Hematopoietic multipotent progenitor cell treated with erythropoietin and hydrocortisone succinate and interleukin-3 and kit ligand, for 15 days (in vitro differentiated cells): Measurements from ENCODE around the gene TRPC3.

ENCODE experiments used
- DNase-seq: peaks from one replicate; pipeline ENCODE4 v3.0.0-alpha.2; 2015; ENCODE audit warnings: low spot score

TRPC3 gene

GRCh38 chr4:121951521-121952110, at the start of gene TRPC3:
Gene TRPC3, minus strand, starts transcription at chr4:121952060. Its CDS starts 380 bp downstream, at chr4:121951680.
- no peak for DNase-seq

- DNase-seq: no peak
These were observed 49.0 kb upstream of the TRPC3 start for GRCh38 chr4:122000849-122001248.

GRCh38 chr4:121998024-121998423, 46.2 kb upstream of the TRPC3 start:
- no peak for DNase-seq

- DNase-seq: no peak
These were observed 44.1 kb upstream of the TRPC3 start for GRCh38 chr4:121995790-121996537.

GRCh38 chr4:121991968-121992367, 40.1 kb upstream of the TRPC3 start:
- no peak for DNase-seq

GRCh38 chr4:121990489-121990888, 38.6 kb upstream of the TRPC3 start:
- DNase-seq: no peak

- DNase-seq: no peak
These were observed 37.9 kb upstream of the TRPC3 start for GRCh38 chr4:121989715-121990114.

- DNase-seq: no peak
These were observed 37.1 kb upstream of the TRPC3 start for GRCh38 chr4:121988950-121989349.

GRCh38 chr4:121980643-121981042, 28.8 kb upstream of the TRPC3 start:
- DNase-seq: no peak

- no peak for DNase-seq
These were observed 26.3 kb upstream of the TRPC3 start for GRCh38 chr4:121978172-121978516.

- DNase-seq: no peak
These were observed 25.7 kb upstream of the TRPC3 start for GRCh38 chr4:121977251-121978171.

GRCh38 chr4:121975784-121976183, 23.9 kb upstream of the TRPC3 start:
- no peak for DNase-seq

GRCh38 chr4:121973816-121974215, 22.0 kb upstream of the TRPC3 start:
- no peak for DNase-seq

GRCh38 chr4:121968859-121969258, 17.0 kb upstream of the TRPC3 start:
- DNase-seq: no peak

GRCh38 chr4:121964958-121965357, 13.1 kb upstream of the TRPC3 start:
- DNase-seq: peak; percentile 7

GRCh38 chr4:121960818-121961217, 9.0 kb upstream of the TRPC3 start:
- DNase-seq: no peak

GRCh38 chr4:121958777-121959176, 6.9 kb upstream of the TRPC3 start:
- no peak for DNase-seq

- DNase-seq: no peak
These were observed 5.4 kb upstream of the TRPC3 start for GRCh38 chr4:121957266-121957665.

GRCh38 chr4:121953860-121954259, 2.0 kb upstream of the TRPC3 start:
- no peak for DNase-seq

- no peak for DNase-seq
These were observed 430 bp upstream of the TRPC3 start for GRCh38 chr4:121952290-121952689.

- DNase-seq: no peak
These were observed 960 bp downstream of the TRPC3 start for GRCh38 chr4:121950680-121951520.

- peak; percentile 22 for DNase-seq
These were observed 1.6 kb downstream of the TRPC3 start for GRCh38 chr4:121950212-121950679.
